ENCODE measurements around the gene CMSS1. TPM values are rescaled to one million over a fixed set of nuclear protein-coding genes. Genes with fewer than 3 reads are reported as not detected.

The CMSS1 gene
- total RNA-seq, 1 experiment from 2014 or later, result 70.6 TPM

DNA sequence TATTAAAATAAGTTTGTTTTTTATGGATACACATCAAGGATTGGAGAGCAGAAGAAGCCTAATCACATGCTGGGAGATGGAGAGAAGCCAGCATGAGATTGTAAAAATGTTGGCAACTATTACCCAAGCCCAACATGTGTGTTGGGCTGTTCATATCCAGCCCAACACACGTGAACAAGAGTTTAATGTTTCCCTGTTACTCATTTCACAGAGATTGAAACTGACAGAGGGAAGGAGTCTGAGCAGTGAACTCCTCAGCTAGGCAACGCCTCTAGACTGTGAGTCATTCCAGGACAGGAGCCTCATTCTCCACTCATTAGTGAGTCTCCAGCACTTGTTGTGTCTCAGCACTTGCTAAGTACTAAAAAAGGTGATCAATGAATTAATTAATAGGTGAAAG is 43.2 kb upstream of the CMSS1 start:
- DNase-seq (ENCODE audit: low spot score) (no peak), ATAC-seq (no peak)
- H3K9me3 Mint-ChIP-seq, result 0 out of 2 replicates have a peak, but pooled peaks cover 4% of the 10 kb centered on the region
- peaks cover 25% of the 10 kb centered on the region for H3K4me1 Mint-ChIP-seq
- H3K27ac Mint-ChIP-seq, result no peak overlapping the region
- CTCF ChIA-PET, result no interaction called here
- no peak overlapping the region for H3K4me3 Mint-ChIP-seq
- H3K27me3 Mint-ChIP-seq (ENCODE audit: low read depth), result no peaks in the 10 kb centered on the region
- no peak for TF ChIP-seq TEAD1 (CRISPR knock-in tag; IDR thresholded peaks at IDR 0.05)
- TF ChIP-seq, protein P1, sequence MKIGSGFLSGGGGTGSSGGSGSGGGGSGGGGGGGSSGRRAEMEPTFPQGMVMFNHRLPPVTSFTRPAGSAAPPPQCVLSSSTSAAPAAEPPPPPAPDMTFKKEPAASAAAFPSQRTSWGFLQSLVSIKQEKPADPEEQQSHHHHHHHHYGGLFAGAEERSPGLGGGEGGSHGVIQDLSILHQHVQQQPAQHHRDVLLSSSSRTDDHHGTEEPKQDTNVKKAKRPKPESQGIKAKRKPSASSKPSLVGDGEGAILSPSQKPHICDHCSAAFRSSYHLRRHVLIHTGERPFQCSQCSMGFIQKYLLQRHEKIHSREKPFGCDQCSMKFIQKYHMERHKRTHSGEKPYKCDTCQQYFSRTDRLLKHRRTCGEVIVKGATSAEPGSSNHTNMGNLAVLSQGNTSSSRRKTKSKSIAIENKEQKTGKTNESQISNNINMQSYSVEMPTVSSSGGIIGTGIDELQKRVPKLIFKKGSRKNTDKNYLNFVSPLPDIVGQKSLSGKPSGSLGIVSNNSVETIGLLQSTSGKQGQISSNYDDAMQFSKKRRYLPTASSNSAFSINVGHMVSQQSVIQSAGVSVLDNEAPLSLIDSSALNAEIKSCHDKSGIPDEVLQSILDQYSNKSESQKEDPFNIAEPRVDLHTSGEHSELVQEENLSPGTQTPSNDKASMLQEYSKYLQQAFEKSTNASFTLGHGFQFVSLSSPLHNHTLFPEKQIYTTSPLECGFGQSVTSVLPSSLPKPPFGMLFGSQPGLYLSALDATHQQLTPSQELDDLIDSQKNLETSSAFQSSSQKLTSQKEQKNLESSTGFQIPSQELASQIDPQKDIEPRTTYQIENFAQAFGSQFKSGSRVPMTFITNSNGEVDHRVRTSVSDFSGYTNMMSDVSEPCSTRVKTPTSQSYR (CRISPR knock-in tag; IDR thresholded peaks at IDR 0.05), result no peak
- POLR2A ChIA-PET, result no interaction called here
- H3K36me3 Mint-ChIP-seq, result no peaks in the 10 kb centered on the region

DNA sequence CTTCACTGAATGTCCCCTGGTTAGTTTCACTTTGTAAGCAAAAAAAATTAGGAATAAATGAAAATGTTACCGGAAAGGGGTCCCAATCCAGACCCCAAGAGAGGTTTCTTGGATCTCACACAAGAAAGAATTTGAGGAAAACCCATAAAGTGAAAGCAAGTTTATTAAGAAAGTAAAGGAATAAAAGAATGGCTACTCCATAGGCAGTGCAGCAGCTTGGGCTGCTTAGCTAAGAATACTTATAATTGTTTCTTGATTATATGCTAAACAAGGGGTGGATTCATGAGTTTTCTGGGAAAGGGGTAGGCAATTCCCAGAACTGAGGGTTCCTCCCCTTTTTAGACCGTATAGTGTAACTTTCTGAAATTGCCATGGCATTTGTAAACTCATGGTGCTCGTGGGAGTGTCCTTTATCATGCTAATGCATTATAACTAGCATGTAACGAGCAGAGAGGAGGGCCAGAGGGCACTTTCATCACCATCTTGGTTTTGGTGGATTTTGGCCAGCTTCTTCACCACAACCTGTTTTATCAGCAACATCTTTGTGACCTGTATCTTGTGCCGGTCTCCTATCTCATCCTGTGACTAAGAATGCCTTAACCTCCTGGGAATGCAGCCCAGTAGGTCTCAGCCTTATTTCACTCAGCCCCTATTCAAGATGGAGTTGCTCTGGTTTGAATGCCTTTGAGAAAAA is 41.0 kb upstream of the CMSS1 start:
- ATAC-seq (no peak; the same call in none of the 2 replicates), DNase-seq (ENCODE audit: low spot score) (no peak)
- H3K36me3 Mint-ChIP-seq, result no peaks in the 10 kb centered on the region
- no peak for TF ChIP-seq ZNF219 (CRISPR knock-in tag; IDR thresholded peaks at IDR 0.05; ENCODE audit: borderline replicate concordance)
- TF ChIP-seq, protein P2, sequence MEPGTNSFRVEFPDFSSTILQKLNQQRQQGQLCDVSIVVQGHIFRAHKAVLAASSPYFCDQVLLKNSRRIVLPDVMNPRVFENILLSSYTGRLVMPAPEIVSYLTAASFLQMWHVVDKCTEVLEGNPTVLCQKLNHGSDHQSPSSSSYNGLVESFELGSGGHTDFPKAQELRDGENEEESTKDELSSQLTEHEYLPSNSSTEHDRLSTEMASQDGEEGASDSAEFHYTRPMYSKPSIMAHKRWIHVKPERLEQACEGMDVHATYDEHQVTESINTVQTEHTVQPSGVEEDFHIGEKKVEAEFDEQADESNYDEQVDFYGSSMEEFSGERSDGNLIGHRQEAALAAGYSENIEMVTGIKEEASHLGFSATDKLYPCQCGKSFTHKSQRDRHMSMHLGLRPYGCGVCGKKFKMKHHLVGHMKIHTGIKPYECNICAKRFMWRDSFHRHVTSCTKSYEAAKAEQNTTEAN (CRISPR knock-in tag; IDR thresholded peaks at IDR 0.05), result no peak
- TF ChIP-seq SMAD4 (CRISPR knock-in tag; IDR thresholded peaks at IDR 0.05), result no peak
- TF ChIP-seq SP1 (CRISPR knock-in tag; conservative IDR thresholded peaks at IDR 0.05), result no peak
- no peak overlapping the region for H3K4me3 Mint-ChIP-seq
- H3K4me1 Mint-ChIP-seq, result peaks cover 22% of the 10 kb centered on the region
- ChIA-PET CTCF (interaction anchor here (1.7 kb wide), 1 partner anchor 13 kb away, joined by 6 read pairs; no protein-coding TSS in a partner anchor), POLR2A (no interaction called here)
- no peak overlapping the region for H3K27ac Mint-ChIP-seq
- 0 out of 2 replicates have a peak, but pooled peaks cover 4% of the 10 kb centered on the region for H3K9me3 Mint-ChIP-seq
- H3K27me3 Mint-ChIP-seq (ENCODE audit: low read depth), result no peaks in the 10 kb centered on the region

DNA sequence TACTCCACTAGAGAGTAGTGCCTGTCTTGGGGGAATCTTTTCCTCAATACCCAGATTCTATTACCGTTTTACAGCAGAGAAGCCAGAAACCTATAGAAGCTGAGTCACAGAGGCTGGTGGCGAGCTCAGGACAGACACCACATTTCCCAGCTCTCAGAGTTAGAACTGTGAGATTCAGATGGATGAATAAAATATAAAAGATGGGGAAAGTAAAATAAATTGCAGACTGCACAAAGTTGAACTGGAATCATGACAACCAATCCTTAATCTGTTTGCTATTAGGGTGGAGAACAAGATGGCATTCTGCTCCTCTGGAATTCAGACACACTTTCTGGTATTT is 40.5 kb upstream of the CMSS1 start:
- H3K9me3 Mint-ChIP-seq, result 0 out of 2 replicates have a peak, but pooled peaks cover 4% of the 10 kb centered on the region
- CTCF ChIA-PET, result interaction anchor here (0.8 to 1.7 kb wide), 2 partner anchors 12 to 31 kb away, joined by 4 to 6 read pairs; no protein-coding TSS in a partner anchor
- H3K4me1 Mint-ChIP-seq, result peaks cover 19% of the 10 kb centered on the region
- H3K27me3 Mint-ChIP-seq (ENCODE audit: low read depth), result no peaks in the 10 kb centered on the region
- no peak overlapping the region for H3K27ac Mint-ChIP-seq
- H3K36me3 Mint-ChIP-seq, result no peaks in the 10 kb centered on the region
- H3K4me3 Mint-ChIP-seq, result no peak overlapping the region
- DNase-seq (ENCODE audit: low spot score) (no peak), ATAC-seq (no peak)
- POLR2A ChIA-PET, result no interaction called here
- TF ChIP-seq ZNF219 (CRISPR knock-in tag; IDR thresholded peaks at IDR 0.05; ENCODE audit: borderline replicate concordance) (no peak), SMAD3 (CRISPR knock-in tag; IDR thresholded peaks at IDR 0.05; ENCODE audit: borderline replicate concordance) (no peak), NFYB (CRISPR knock-in tag; conservative IDR thresholded peaks at IDR 0.05; ENCODE audit: low read depth) (no peak), FOXP1 (CRISPR knock-in tag; IDR thresholded peaks at IDR 0.05; ENCODE audit: borderline replicate concordance) (no peak), MYBL2 (CRISPR knock-in tag; IDR thresholded peaks at IDR 0.05) (no peak), RORB (CRISPR knock-in tag; IDR thresholded peaks at IDR 0.05) (no peak)
- TF ChIP-seq, protein P3, sequence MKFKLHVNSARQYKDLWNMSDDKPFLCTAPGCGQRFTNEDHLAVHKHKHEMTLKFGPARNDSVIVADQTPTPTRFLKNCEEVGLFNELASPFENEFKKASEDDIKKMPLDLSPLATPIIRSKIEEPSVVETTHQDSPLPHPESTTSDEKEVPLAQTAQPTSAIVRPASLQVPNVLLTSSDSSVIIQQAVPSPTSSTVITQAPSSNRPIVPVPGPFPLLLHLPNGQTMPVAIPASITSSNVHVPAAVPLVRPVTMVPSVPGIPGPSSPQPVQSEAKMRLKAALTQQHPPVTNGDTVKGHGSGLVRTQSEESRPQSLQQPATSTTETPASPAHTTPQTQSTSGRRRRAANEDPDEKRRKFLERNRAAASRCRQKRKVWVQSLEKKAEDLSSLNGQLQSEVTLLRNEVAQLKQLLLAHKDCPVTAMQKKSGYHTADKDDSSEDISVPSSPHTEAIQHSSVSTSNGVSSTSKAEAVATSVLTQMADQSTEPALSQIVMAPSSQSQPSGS (CRISPR knock-in tag; IDR thresholded peaks at IDR 0.05; ENCODE audit: borderline replicate concordance, low read depth), result no peak
- TF ChIP-seq, protein P4, sequence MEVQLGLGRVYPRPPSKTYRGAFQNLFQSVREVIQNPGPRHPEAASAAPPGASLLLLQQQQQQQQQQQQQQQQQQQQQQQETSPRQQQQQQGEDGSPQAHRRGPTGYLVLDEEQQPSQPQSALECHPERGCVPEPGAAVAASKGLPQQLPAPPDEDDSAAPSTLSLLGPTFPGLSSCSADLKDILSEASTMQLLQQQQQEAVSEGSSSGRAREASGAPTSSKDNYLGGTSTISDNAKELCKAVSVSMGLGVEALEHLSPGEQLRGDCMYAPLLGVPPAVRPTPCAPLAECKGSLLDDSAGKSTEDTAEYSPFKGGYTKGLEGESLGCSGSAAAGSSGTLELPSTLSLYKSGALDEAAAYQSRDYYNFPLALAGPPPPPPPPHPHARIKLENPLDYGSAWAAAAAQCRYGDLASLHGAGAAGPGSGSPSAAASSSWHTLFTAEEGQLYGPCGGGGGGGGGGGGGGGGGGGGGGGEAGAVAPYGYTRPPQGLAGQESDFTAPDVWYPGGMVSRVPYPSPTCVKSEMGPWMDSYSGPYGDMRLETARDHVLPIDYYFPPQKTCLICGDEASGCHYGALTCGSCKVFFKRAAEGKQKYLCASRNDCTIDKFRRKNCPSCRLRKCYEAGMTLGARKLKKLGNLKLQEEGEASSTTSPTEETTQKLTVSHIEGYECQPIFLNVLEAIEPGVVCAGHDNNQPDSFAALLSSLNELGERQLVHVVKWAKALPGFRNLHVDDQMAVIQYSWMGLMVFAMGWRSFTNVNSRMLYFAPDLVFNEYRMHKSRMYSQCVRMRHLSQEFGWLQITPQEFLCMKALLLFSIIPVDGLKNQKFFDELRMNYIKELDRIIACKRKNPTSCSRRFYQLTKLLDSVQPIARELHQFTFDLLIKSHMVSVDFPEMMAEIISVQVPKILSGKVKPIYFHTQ (CRISPR knock-in tag; IDR thresholded peaks at IDR 0.05), result no peak
- TF ChIP-seq, protein P5, sequence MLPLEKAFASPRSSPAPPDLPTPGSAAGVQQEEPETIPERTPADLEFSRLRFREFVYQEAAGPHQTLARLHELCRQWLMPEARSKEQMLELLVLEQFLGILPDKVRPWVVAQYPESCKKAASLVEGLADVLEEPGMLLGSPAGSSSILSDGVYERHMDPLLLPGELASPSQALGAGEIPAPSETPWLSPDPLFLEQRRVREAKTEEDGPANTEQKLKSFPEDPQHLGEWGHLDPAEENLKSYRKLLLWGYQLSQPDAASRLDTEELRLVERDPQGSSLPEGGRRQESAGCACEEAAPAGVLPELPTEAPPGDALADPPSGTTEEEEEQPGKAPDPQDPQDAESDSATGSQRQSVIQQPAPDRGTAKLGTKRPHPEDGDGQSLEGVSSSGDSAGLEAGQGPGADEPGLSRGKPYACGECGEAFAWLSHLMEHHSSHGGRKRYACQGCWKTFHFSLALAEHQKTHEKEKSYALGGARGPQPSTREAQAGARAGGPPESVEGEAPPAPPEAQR (CRISPR knock-in tag; IDR thresholded peaks at IDR 0.05), result no peak
- TF ChIP-seq, protein P6, sequence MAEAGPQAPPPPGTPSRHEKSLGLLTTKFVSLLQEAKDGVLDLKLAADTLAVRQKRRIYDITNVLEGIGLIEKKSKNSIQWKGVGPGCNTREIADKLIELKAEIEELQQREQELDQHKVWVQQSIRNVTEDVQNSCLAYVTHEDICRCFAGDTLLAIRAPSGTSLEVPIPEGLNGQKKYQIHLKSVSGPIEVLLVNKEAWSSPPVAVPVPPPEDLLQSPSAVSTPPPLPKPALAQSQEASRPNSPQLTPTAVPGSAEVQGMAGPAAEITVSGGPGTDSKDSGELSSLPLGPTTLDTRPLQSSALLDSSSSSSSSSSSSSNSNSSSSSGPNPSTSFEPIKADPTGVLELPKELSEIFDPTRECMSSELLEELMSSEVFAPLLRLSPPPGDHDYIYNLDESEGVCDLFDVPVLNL (CRISPR knock-in tag; IDR thresholded peaks at IDR 0.05; ENCODE audit: borderline replicate concordance, low read depth), result no peak
- TF ChIP-seq, protein P7, sequence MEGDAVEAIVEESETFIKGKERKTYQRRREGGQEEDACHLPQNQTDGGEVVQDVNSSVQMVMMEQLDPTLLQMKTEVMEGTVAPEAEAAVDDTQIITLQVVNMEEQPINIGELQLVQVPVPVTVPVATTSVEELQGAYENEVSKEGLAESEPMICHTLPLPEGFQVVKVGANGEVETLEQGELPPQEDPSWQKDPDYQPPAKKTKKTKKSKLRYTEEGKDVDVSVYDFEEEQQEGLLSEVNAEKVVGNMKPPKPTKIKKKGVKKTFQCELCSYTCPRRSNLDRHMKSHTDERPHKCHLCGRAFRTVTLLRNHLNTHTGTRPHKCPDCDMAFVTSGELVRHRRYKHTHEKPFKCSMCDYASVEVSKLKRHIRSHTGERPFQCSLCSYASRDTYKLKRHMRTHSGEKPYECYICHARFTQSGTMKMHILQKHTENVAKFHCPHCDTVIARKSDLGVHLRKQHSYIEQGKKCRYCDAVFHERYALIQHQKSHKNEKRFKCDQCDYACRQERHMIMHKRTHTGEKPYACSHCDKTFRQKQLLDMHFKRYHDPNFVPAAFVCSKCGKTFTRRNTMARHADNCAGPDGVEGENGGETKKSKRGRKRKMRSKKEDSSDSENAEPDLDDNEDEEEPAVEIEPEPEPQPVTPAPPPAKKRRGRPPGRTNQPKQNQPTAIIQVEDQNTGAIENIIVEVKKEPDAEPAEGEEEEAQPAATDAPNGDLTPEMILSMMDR (IDR thresholded peaks at IDR 0.05), result no peak
- TF ChIP-seq, protein P2 (CRISPR knock-in tag; IDR thresholded peaks at IDR 0.05), result no peak
